HG02642 (cell line): ENCODE data around the gene GOLGA8H.
"Not testable (repeated sequence)": the region's sequence is repeated elsewhere in the genome, so short reads cannot be mapped to it uniquely, and the experiment has no call there.

ENCODE experiments used
- ATAC-seq: cut with Tn5 transposase; IDR thresholded peaks from one replicate; pipeline ENCODE4 v1.9.1; 2021; ENCODE audit warnings: mild to moderate bottlenecking; ENCODE audit not compliant: unreplicated experiment, poor library complexity

Gene GOLGA8H

GRCh38 chr15:30603796-30604195 is at the start of gene GOLGA8H:
GOLGA8H (plus strand) TSS chr15:30604028; CDS start chr15:30604126, 98 bp downstream.
- not testable (repeated sequence) for ATAC-seq

- ATAC-seq, result not testable (repeated sequence)
These were observed 36.9 kb upstream of the GOLGA8H start for GRCh38 chr15:30566949-30567348.

GRCh38 chr15:30573012-30573491 is 30.8 kb upstream of the GOLGA8H start:
- not testable (repeated sequence) for ATAC-seq

GRCh38 chr15:30579394-30579970 is 24.3 kb upstream of the GOLGA8H start:
- not testable (repeated sequence) for ATAC-seq

- ATAC-seq, result not testable (repeated sequence)
These were observed 23.1 kb upstream of the GOLGA8H start for GRCh38 chr15:30580716-30581115.

- not testable (repeated sequence) for ATAC-seq
These were observed 4.9 kb upstream of the GOLGA8H start for GRCh38 chr15:30598953-30599352.

GRCh38 chr15:30612271-30612670 is 8.4 kb downstream of the GOLGA8H start:
- not testable (repeated sequence) for ATAC-seq

- not testable (repeated sequence) for ATAC-seq
These were observed 17.5 kb downstream of the GOLGA8H start for GRCh38 chr15:30621342-30621741.

GRCh38 chr15:30625436-30626193 is 21.8 kb downstream of the GOLGA8H start, which contains the start of gene ARHGAP11B:
ARHGAP11B (plus strand) TSS chr15:30626128.
- peak; percentile 96 for ATAC-seq

GRCh38 chr15:30626194-30626565 is 22.4 kb downstream of the GOLGA8H start:
- ATAC-seq, result not testable (repeated sequence)

GRCh38 chr15:30626632-30627031 is 22.8 kb downstream of the GOLGA8H start:
- not testable (repeated sequence) for ATAC-seq

- peak; percentile 94 for ATAC-seq
These were observed 46.4 kb downstream of the GOLGA8H start for GRCh38 chr15:30650012-30650929.

- not testable (repeated sequence) for ATAC-seq
These were observed 57.3 kb downstream of the GOLGA8H start for GRCh38 chr15:30661154-30661553.
